Sigmoid colon (tissue), 7 donors: ENCODE results near the gene FOXP1. TPM values are rescaled to one million over a fixed set of nuclear protein-coding genes. Genes with fewer than 3 reads are reported as not detected.

Experiments
- DNase-seq: peaks from one replicate; pipeline ENCODE4 v3.0.0-alpha.2; 2019
- H3K27ac ChIP-seq, 4 donors: fragments of 200-600 bp; sonication (generic); one replicate each; pipeline ENCODE4 v1.5.1; 2016 to 2019; ENCODE audit warnings: mild to moderate bottlenecking in 1 of 4
- H3K27me3 ChIP-seq, 3 donors: fragments of 200-600 bp; sonication (generic); one replicate each; pipeline ENCODE4 v1.5.1; 2019; ENCODE audit warnings: mild to moderate bottlenecking in 1 of 3
- H3K36me3 ChIP-seq, 4 donors: fragments of 200-600 bp; sonication (generic); one replicate each; pipeline ENCODE4 v1.5.1; 2016 to 2019
- H3K4me1 ChIP-seq, 4 donors: fragments of 200-600 bp; sonication (generic); one replicate each; pipeline ENCODE4 v1.5.1; 2017 to 2019
- H3K4me3 ChIP-seq, 4 donors: fragments of 200-600 bp; sonication (generic); one replicate each; pipeline ENCODE4 v1.5.1; 2017 to 2019; ENCODE audit warnings: mild to moderate bottlenecking in 2 of 4, moderate library complexity in 1 of 4
- H3K9me3 ChIP-seq, 4 donors: fragments of 200-600 bp in 3 of 4; sonication (generic) in 3 of 4; one replicate each; pipeline versions ENCODE4 v1.5.1 to v1.6.1; 2013 to 2019
- CTCF ChIP-seq, 4 experiments: fragments of 450-650 bp in 3 of 4; fragments of 200-600 bp in 1 of 4; IDR thresholded peaks; one replicate each; pipeline ENCODE4 v1.5.1; 2016 to 2019; ENCODE audit warnings: antibody characterized with exemption in 4 of 4, mild to moderate bottlenecking in 3 of 4, moderate library complexity in 2 of 4
- EP300 ChIP-seq, 4 donors: sonication (generic); formaldehyde crosslinking; IDR thresholded peaks; one replicate each; pipeline ENCODE4 v1.6.1; 2017; ENCODE audit warnings: antibody characterized with exemption in 4 of 4
- POLR2A ChIP-seq, 2 donors: fragments of 450-650 bp; IDR thresholded peaks; one replicate each; pipeline ENCODE4 v1.6.1; 2016; ENCODE audit warnings: antibody characterized with exemption in 2 of 2, mild to moderate bottlenecking in 2 of 2, moderate library complexity in 2 of 2
- POLR2AphosphoS5 ChIP-seq, 4 donors: sonication (generic); formaldehyde crosslinking; IDR thresholded peaks; one replicate each; pipeline ENCODE4 v1.6.1; 2017; ENCODE audit warnings: antibody characterized with exemption in 4 of 4
- WGBS, 2 donors: extraction: QIAGEN DNeasy Blood & Tissue Kit; methylation state at CpG; one replicate each; pipeline ENCODE4 v1.1.7; 2013; 5-methylcytosine and 5-hydroxymethylcytosine counted together
- intact Hi-C: fragments of 100-400 bp; cut with DNase I; formaldehyde crosslinking; loops from one replicate; pipeline ENCODE4 v1.15.1; 2023
- polyA plus RNA-seq, 3 donors: library from polyadenylated mRNA; stranded (reverse); fragments of 200-250 nt; gene quantifications; one replicate each; pipeline ENCODE4 v1.2.3, GENCODE V29; 2013
- total RNA-seq, 4 donors: library from RNA; depleted of rRNA; stranded (reverse); fragments of >200 nt; gene quantifications; one replicate each; pipeline ENCODE4 v1.1.0, GENCODE V29; 2016
- donor health status: healthy with polysubstance abuse.
- donor health status: Bipolar disorder and iron deficiency.
- donor health status: healthy.

FOXP1 gene
- total and polyA plus RNA-seq, 7 donors, result 13.8 to 232 (median 139) TPM

GRCh38 chr3:71262364-71263265 is 320.9 kb downstream of the FOXP1 start:
- no peaks in the 10 kb centered on the region for H3K27me3 ChIP-seq
- no peaks in the 10 kb centered on the region for H3K36me3 ChIP-seq
- DNase-seq, result no peak
- WGBS, 2 donors, result 87 to 88% methylated on average over 8 of the region's 8 CpGs
- peak overlapping the region in 1 of 4 donors; percentile 10 for H3K27ac ChIP-seq
- intact Hi-C loops, result no loop called here
- H3K4me3 ChIP-seq, result no peak overlapping the region
- peaks cover 0 to 19% (median 13%) of the 10 kb centered on the region in 4 donors for H3K4me1 ChIP-seq
- H3K9me3 ChIP-seq, result no peaks in the 10 kb centered on the region
- TF ChIP-seq POLR2AphosphoS5 (IDR thresholded peaks at IDR 0.05) (no peak), POLR2A (IDR thresholded peaks at IDR 0.05) (no peak), EP300 (IDR thresholded peaks at IDR 0.05) (no peak), CTCF (IDR thresholded peaks at IDR 0.05) (no peak)

GRCh38 chr3:71260782-71261181 is 322.7 kb downstream of the FOXP1 start:
- Histone ChIP-seq H3K27ac (no peak overlapping the region), H3K36me3 (no peaks in the 10 kb centered on the region), H3K4me1 (peaks cover 0 to 21% (median 14%) of the 10 kb centered on the region in 4 donors), H3K9me3 (no peaks in the 10 kb centered on the region), H3K27me3 (no peaks in the 10 kb centered on the region), H3K4me3 (no peak overlapping the region)
- TF ChIP-seq EP300 (IDR thresholded peaks at IDR 0.05), result no peak
- no peak for TF ChIP-seq POLR2A (IDR thresholded peaks at IDR 0.05)
- no peak for TF ChIP-seq POLR2AphosphoS5 (IDR thresholded peaks at IDR 0.05)
- TF ChIP-seq CTCF (IDR thresholded peaks at IDR 0.05), result no peak
- 85 to 95% methylated on average over 8 of the region's 8 CpGs for WGBS, 2 donors
- no peak for DNase-seq
- intact Hi-C loops, result no loop called here

GRCh38 chr3:71258526-71258925 is 325.0 kb downstream of the FOXP1 start:
- peaks cover 0 to 40% (median 27%) of the 10 kb centered on the region in 4 donors for H3K4me1 ChIP-seq

GRCh38 chr3:71258116-71258515 is 325.4 kb downstream of the FOXP1 start:
- WGBS, 2 donors, result 38 to 75% methylated on average over 1 of the region's 1 CpG
- no peak for DNase-seq
- no peaks in the 10 kb centered on the region for H3K36me3 ChIP-seq
- intact Hi-C loops, result no loop called here
- H3K9me3 ChIP-seq, result no peaks in the 10 kb centered on the region
- peaks cover 0 to 40% (median 26%) of the 10 kb centered on the region in 4 donors for H3K4me1 ChIP-seq
- TF ChIP-seq EP300 (IDR thresholded peaks at IDR 0.05) (no peak), POLR2A (IDR thresholded peaks at IDR 0.05) (no peak), CTCF (IDR thresholded peaks at IDR 0.05) (no peak), POLR2AphosphoS5 (IDR thresholded peaks at IDR 0.05) (no peak)
- H3K4me3 ChIP-seq, result no peak overlapping the region
- H3K27me3 ChIP-seq, result no peaks in the 10 kb centered on the region
- H3K27ac ChIP-seq, result peak overlapping the region in 3 of 4 donors; percentile 26 to 36 (median 31)

More at GRCh38 chr3:71258526-71258925, 325.0 kb downstream of the FOXP1 start:
- no peaks in the 10 kb centered on the region for H3K36me3 ChIP-seq
- no peak overlapping the region for H3K4me3 ChIP-seq
- peak overlapping the region in 3 of 4 donors; percentile 26 to 36 (median 31) for H3K27ac ChIP-seq
- no peaks in the 10 kb centered on the region for H3K27me3 ChIP-seq
- no peaks in the 10 kb centered on the region for H3K9me3 ChIP-seq
- intact Hi-C loops, result no loop called here
- TF ChIP-seq POLR2A (IDR thresholded peaks at IDR 0.05), result no peak
- no peak for TF ChIP-seq EP300 (IDR thresholded peaks at IDR 0.05)
- no peak for TF ChIP-seq CTCF (IDR thresholded peaks at IDR 0.05)
- TF ChIP-seq POLR2AphosphoS5 (IDR thresholded peaks at IDR 0.05), result no peak
- no peak for DNase-seq
- 87 to 92% methylated on average over 3 of the region's 3 CpGs for WGBS, 2 donors
